ENCODE measurements around the gene PAF1. TPM values are rescaled to one million over a fixed set of nuclear protein-coding genes. Genes with fewer than 3 reads are reported as not detected.

PAF1 gene
- total RNA-seq, 1 donor from 2014 or later: 32.5 TPM

DNA sequence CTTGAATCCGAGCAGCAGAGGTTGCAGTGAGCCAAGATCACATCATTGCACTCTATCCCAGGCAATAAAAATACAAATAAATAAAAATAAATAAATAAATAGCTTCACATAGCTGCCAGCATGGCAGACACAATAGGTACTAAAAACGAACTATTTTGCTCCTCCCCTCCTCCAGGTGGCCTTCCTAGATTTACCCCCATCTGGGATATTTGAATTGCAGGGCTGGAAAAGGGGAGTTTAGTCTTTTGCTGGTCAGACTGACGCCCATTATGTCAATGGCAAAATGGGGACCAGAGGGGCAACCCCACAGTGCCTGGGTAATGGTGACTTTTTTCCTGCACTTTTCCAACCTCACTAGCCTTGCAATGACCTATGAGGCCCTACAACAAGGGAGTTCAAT lies 54.4 kb downstream of the PAF1 start:
- Mint-ChIP-seq H3K9me3 (ENCODE audit: low read depth) (no peaks in the 10 kb centered on the region), H3K36me3 (ENCODE audit: low read depth) (no peaks in the 10 kb centered on the region), H3K4me3 (ENCODE audit: unreplicated experiment) (no peak overlapping the region), H3K27me3 (ENCODE audit: low read depth) (peaks cover 4% of the 10 kb centered on the region), H3K4me1 (ENCODE audit: low read depth) (peaks cover 11% of the 10 kb centered on the region), H3K27ac (ENCODE audit: unreplicated experiment) (no peak overlapping the region)
- TF ChIP-seq CTCF (IDR thresholded peaks at IDR 0.05): no peak
- no peak for DNase-seq (ENCODE audit: low spot score)

Small RNA genes lying within 50 kb of the gene (microRNA-seq; reads per million reads assigned to microRNA genes)
- not detected for gene MIR4530 (ENCODE audit: borderline number of aligned reads)

Other genes starting within 250 kb of the PAF1 start
- gene NCCRP1, start 194.1 kb downstream of the PAF1 start, total RNA-seq: not detected in 3 replicates
- gene SYCN, start 186.8 kb downstream of the PAF1 start, total RNA-seq: not detected in 3 replicates
- gene IFNL3, start 146.1 kb downstream of the PAF1 start, total RNA-seq: not detected in 3 replicates
- not detected in 3 replicates for gene IFNL4, start 142.2 kb downstream of the PAF1 start, total RNA-seq
- gene IFNL2, start 122.7 kb downstream of the PAF1 start, total RNA-seq: not detected in 3 replicates
- gene IFNL1, start 94.7 kb downstream of the PAF1 start, total RNA-seq: not detected in 3 replicates
- 1.7 to 2.0 TPM (median 1.7 TPM) in 3 replicates for gene LRFN1, start 70.2 kb downstream of the PAF1 start, total RNA-seq
- not detected in 3 replicates for gene GMFG, start 55.1 kb downstream of the PAF1 start, total RNA-seq
- gene SAMD4B, start 48.7 kb downstream of the PAF1 start, total RNA-seq: 77.3 to 82.9 TPM (median 81.1 TPM) in 3 replicates
- 27.0 to 31.1 TPM (median 28.7 TPM) in 3 replicates for gene MED29, start 272 bp upstream of the PAF1 start, total RNA-seq
- gene ZFP36, start 15.7 kb upstream of the PAF1 start, total RNA-seq: 30.2 to 55.7 TPM (median 46.3 TPM) in 3 replicates
- gene PLEKHG2, start 21.6 kb upstream of the PAF1 start, total RNA-seq: 108 to 154 TPM (median 150 TPM) in 3 replicates
- 1,022 to 1,375 TPM (median 1,065 TPM) in 3 replicates for gene RPS16, start 44.8 kb upstream of the PAF1 start, total RNA-seq
- gene SUPT5H, start 54.5 kb upstream of the PAF1 start, total RNA-seq: 106 to 120 TPM (median 108 TPM) in 3 replicates
- 46.4 to 65.7 TPM (median 49.9 TPM) in 3 replicates for gene TIMM50, start 89.7 kb upstream of the PAF1 start, total RNA-seq
- gene DLL3, start 107.8 kb upstream of the PAF1 start, total RNA-seq: 0.92 to 1.3 TPM (median 1.00 TPM) in 3 replicates
- not detected in 3 replicates for gene SELENOV, start 124.0 kb upstream of the PAF1 start, total RNA-seq
- gene EID2B, start 141.7 kb upstream of the PAF1 start, total RNA-seq: 1.7 to 2.7 TPM (median 2.4 TPM) in 3 replicates
- 14.3 to 15.6 TPM (median 15.1 TPM) in 3 replicates for gene EID2, start 149.1 kb upstream of the PAF1 start, total RNA-seq
- gene LGALS13, start 211.4 kb upstream of the PAF1 start, total RNA-seq: not detected in 3 replicates